Stimulated activated CD4-positive, alpha-beta T cell treated with anti-CD3 and anti-CD28 coated beads, Interleukin-1b, Interleukin-23, amount 100 ng/mL, for 1 hour (primary cell): Measurements from ENCODE around the gene CRHR1.
"Not testable (repeated sequence)": the region's sequence is repeated elsewhere in the genome, so short reads cannot be mapped to it uniquely, and the experiment has no call there.

Experiments
- DNase-seq, 2 donors: peaks; one replicate each; pipeline ENCODE4 v3.0.0-alpha.2; 2020; ENCODE audit warnings: low read depth in 2 of 2

Gene CRHR1

GRCh38 chr17:45784293-45784740, at the start of gene CRHR1:
Gene CRHR1, plus strand, starts transcription at chr17:45784320. Its CDS starts 225 bp downstream, at chr17:45784545.
- no peak for DNase-seq

- no peak for DNase-seq
These were observed 49.5 kb upstream of the CRHR1 start for GRCh38 chr17:45734598-45734997.

- DNase-seq, result no peak
These were observed 48.6 kb upstream of the CRHR1 start for GRCh38 chr17:45735488-45735887.

- DNase-seq, result no peak
These were observed 44.3 kb upstream of the CRHR1 start for GRCh38 chr17:45739786-45740185.

GRCh38 chr17:45740553-45741330, 43.4 kb upstream of the CRHR1 start:
- no peak for DNase-seq

GRCh38 chr17:45742251-45742650, 41.9 kb upstream of the CRHR1 start:
- DNase-seq, result no peak

- no peak for DNase-seq
These were observed 40.3 kb upstream of the CRHR1 start for GRCh38 chr17:45743626-45744326.

- not testable (repeated sequence) for DNase-seq
These were observed 39.3 kb upstream of the CRHR1 start for GRCh38 chr17:45744826-45745225.

- no peak for DNase-seq
These were observed 38.3 kb upstream of the CRHR1 start for GRCh38 chr17:45745601-45746494.

GRCh38 chr17:45747911-45748310, 36.2 kb upstream of the CRHR1 start:
- no peak for DNase-seq

- no peak for DNase-seq
These were observed 35.3 kb upstream of the CRHR1 start for GRCh38 chr17:45748731-45749310.

- no peak for DNase-seq
These were observed 34.2 kb upstream of the CRHR1 start for GRCh38 chr17:45749831-45750335.

- no peak for DNase-seq
These were observed 33.2 kb upstream of the CRHR1 start for GRCh38 chr17:45750779-45751440.

GRCh38 chr17:45751466-45751865, 32.7 kb upstream of the CRHR1 start:
- DNase-seq, result no peak

GRCh38 chr17:45752246-45752645, 31.9 kb upstream of the CRHR1 start:
- DNase-seq, result no peak

- no peak for DNase-seq
These were observed 30.4 kb upstream of the CRHR1 start for GRCh38 chr17:45753645-45754225.

GRCh38 chr17:45755050-45755449, 29.1 kb upstream of the CRHR1 start:
- DNase-seq, result no peak

GRCh38 chr17:45756266-45756991, 27.7 kb upstream of the CRHR1 start:
- DNase-seq, result no peak

- no peak for DNase-seq
These were observed 26.5 kb upstream of the CRHR1 start for GRCh38 chr17:45757431-45758218.
